HepG2 (cell line): ENCODE results near the gene PIP4K2C.

Source experiments
- HDAC6 ChIP-seq: fragments of 200-600 bp; sonication (generic); IDR thresholded peaks from 2 replicates; pipeline ENCODE4 v1.7.0; 2017; ENCODE audit warnings: mild to moderate bottlenecking, antibody characterized with exemption, low read length, low read depth
- KLF12 ChIP-seq: sonication (generic); formaldehyde crosslinking; IDR thresholded peaks from 2 replicates; pipeline ENCODE4 v1.4.0; 2020; ENCODE audit warnings: missing genetic modification reagents, borderline replicate concordance
- RARG ChIP-seq: sonication (generic); formaldehyde crosslinking; IDR thresholded peaks from 2 replicates; pipeline ENCODE4 v1.4.0; 2020; ENCODE audit warnings: low read depth, mild to moderate bottlenecking, missing genetic modification reagents
- ZBTB26 ChIP-seq: IDR thresholded peaks from 2 replicates; pipeline ENCODE4 v1.6.1; 2016; ENCODE audit warnings: missing compliant biosample characterization, missing genetic modification reagents, borderline replicate concordance
- ZNF10 ChIP-seq: sonication (generic); formaldehyde crosslinking; IDR thresholded peaks from 2 replicates; pipeline ENCODE4 v1.4.0; 2020; ENCODE audit warnings: mild to moderate bottlenecking, low read depth, missing genetic modification reagents, borderline replicate concordance

GRCh38 chr12:57603815-57604453 lies 12.9 kb downstream of the PIP4K2C start:
- no peak for TF ChIP-seq RARG (CRISPR knock-in tag)
- no peak for TF ChIP-seq KLF12 (CRISPR knock-in tag)
- no peak for TF ChIP-seq ZBTB26 (CRISPR knock-in tag)
- no peak for TF ChIP-seq HDAC6
- TF ChIP-seq ZNF10 (CRISPR knock-in tag), result no peak
